ENCODE measurements around the gene MERTK.

DNA sequence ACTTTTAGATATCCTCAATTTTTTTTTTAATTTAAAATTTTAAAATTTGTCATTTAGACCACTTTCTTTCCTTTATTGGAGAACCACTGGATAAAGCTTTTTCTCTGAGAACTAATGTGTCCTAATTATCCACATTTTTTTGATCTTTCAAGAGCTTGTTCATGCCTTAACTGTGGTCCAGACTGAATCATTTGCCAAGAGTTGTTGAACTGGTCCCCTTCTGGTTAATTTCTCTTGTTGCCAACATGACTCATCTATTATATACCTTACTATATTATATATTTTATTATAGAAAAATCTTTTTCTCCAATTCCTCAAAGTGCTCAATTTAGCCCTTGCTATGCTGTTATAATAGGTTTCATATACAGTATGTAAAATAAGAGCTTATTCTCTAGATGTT is 103.5 kb downstream of the MERTK start:
- no peak for TF ChIP-seq POLR2A (IDR thresholded peaks at IDR 0.05)
- TF ChIP-seq, protein P1, sequence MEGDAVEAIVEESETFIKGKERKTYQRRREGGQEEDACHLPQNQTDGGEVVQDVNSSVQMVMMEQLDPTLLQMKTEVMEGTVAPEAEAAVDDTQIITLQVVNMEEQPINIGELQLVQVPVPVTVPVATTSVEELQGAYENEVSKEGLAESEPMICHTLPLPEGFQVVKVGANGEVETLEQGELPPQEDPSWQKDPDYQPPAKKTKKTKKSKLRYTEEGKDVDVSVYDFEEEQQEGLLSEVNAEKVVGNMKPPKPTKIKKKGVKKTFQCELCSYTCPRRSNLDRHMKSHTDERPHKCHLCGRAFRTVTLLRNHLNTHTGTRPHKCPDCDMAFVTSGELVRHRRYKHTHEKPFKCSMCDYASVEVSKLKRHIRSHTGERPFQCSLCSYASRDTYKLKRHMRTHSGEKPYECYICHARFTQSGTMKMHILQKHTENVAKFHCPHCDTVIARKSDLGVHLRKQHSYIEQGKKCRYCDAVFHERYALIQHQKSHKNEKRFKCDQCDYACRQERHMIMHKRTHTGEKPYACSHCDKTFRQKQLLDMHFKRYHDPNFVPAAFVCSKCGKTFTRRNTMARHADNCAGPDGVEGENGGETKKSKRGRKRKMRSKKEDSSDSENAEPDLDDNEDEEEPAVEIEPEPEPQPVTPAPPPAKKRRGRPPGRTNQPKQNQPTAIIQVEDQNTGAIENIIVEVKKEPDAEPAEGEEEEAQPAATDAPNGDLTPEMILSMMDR (IDR thresholded peaks at IDR 0.05), result no peak
